NCI-H1092 treated with DMSO at 0.1 percent for 48 hours (cell line): ENCODE data around the gene S1PR4.
"Not testable (repeated sequence)": the region's sequence is repeated elsewhere in the genome, so short reads cannot be mapped to it uniquely, and the experiment has no call there.

Experiments used
- DNase-seq: peaks from one replicate; lab custom pipeline; 2025; lab: John Stamatoyannopoulos, UW

Gene S1PR4

GRCh38 chr19:3220576-3220975 lies 42.0 kb downstream of the S1PR4 start:
- no peak for DNase-seq

DNA sequence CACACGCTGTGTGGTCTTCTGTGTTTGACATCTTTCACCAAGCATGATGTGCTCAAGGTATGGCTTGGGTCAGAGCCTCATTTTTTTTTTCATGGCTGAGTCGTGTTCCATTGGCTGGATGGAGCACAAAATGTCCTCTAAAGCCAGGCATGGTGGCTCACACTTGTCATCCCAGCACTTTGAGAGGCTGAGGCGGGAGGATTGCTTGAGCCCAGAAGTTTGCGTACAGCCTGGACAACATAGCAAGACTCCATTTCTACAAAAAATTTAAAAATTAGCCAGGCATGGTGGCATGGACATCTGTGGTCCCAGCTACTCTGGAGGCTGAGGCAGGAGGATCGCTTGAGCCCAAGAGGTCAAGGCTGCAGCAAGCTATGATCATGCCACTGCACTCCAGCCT lies 43.0 kb downstream of the S1PR4 start:
- DNase-seq = not testable (repeated sequence)

DNA sequence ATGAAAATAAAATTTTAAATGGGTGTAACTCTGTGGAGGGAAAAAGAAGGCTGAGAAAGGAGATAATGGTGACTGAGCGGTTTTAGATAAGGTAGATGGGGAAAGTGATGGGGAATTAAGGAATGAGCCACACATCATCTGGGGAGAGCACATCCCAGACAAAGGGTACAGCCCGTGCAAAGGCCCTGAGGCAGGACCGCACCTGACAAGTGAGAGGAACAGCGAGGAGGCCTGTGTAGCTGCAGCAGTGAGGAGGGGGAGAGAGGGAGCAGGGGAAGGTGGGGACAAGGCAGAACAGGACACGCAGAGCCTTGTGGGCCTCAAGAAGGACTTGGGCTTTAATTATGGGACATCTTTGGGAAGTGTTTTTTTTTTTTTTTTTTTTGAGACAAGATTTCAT lies 44.1 kb downstream of the S1PR4 start:
- DNase-seq = no peak

DNA sequence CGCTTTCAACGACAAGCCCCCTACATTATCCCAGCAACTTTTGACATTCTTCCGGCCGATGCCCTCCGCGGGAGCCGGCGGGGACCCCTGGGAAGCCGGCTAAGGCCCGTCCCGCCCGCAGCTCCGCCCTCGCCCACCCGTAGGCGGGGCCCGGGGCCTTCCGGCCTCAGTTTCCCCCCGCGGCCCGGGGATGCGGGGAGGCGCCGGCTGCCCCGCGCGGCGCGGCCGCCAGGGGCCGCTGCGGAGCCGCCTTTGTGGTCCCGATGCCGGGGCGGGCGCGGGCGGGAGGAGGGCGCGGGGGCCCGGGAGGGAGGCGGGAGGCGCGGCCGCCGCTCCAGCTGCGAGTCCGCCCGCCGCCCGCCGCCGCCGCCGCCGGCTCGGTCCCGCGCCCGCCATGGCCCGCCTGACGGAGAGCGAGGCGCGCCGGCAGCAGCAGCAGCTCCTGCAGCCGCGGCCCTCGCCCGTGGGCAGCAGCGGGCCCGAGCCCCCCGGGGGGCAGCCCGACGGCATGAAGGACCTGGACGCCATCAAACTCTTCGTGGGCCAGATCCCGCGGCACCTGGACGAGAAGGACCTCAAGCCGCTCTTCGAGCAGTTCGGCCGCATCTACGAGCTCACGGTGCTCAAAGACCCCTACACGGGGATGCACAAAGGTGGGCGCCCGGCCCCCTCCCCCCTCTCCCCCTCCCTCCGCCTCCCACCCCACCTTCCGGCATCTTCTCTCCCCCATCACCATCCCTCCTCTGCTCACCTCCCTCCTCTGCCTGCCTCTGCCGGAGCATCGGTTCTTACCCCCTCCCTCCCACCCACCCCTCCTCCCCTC lies 46.0 kb downstream of the S1PR4 start, which contains the start of gene CELF5:
CELF5 (plus strand) TSS at position 316 of the 823 bp plus-strand sequence; CDS start at position 395, 79 bp downstream.
- peak; percentile 21 for DNase-seq

GRCh38 chr19:3225169-3225485 lies 46.6 kb downstream of the S1PR4 start:
- DNase-seq = no peak

GRCh38 chr19:3225677-3226093 lies 47.1 kb downstream of the S1PR4 start:
- no peak for DNase-seq

- no peak for DNase-seq
These were observed 48.6 kb downstream of the S1PR4 start for GRCh38 chr19:3227054-3227626.

DNA sequence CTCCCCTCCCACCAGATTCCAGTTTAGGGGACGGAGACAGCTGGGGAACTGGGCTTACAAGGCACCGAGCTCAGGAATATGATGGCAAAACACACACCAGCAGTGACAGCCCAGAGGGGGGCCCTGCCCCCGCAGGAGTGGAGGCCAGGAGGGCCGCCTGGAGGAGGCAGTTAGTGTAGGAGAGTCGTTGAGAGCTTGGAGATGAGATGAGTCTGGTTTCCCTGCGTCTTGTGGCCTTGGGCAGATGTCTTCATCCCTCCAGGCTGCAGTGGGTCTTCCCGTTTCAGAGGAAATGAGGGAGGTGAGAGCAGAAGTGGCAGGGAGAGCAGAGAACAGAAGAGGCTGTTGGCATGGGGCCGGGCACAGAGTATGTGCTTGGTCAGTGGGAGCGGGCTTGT lies 50.8 kb downstream of the S1PR4 start:
- DNase-seq = no peak
